GM18909 (cell line): ENCODE results near the gene SHROOM3.
"Not testable (repeated sequence)": the region's sequence is repeated elsewhere in the genome, so short reads cannot be mapped to it uniquely, and the experiment has no call there.

Source experiments
- ATAC-seq: cut with Tn5 transposase; IDR thresholded peaks from one replicate; pipeline ENCODE4 v1.9.1; 2021; ENCODE audit warnings: mild to moderate bottlenecking; ENCODE audit not compliant: unreplicated experiment, poor library complexity

Gene SHROOM3

DNA sequence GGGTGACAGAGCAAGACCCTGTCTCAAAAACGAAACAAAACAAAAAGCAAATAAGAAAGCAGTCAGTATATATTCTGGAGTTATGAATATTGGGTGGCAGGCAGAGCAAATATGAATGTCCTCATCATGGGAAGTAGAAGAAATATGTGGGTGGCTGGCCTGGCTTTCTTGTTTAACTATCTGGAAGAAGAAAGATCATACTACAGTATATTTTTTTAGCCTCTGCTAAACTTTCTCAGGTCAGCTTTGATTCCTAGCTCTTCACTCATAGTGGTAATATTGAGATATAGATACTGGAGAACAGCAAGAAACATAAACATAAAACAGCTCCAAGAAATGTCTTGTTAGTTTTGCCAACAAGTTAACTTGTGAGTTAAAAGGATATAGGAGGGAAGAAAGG lies 270.4 kb downstream of the SHROOM3 start:
- ATAC-seq = no peak

DNA sequence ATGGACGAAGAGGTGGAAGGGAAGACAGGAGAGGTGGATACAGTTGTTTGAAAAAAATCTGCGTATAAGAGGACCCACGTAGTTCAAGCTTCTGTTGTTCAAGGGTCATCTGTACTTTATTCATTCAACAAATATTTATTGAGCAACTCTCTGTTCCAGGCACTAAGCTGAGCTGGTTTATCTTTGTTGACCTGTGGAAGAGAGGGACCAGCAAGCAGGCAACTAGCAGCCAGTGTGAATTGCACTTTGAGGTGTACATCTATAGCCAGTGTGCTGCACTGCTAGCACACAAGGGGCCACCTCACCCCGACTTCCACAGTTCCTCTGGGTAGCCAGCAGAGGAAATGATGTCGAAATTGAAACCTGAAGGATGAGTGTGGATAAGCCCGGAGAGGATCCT lies 271.6 kb downstream of the SHROOM3 start:
- no peak for ATAC-seq

DNA sequence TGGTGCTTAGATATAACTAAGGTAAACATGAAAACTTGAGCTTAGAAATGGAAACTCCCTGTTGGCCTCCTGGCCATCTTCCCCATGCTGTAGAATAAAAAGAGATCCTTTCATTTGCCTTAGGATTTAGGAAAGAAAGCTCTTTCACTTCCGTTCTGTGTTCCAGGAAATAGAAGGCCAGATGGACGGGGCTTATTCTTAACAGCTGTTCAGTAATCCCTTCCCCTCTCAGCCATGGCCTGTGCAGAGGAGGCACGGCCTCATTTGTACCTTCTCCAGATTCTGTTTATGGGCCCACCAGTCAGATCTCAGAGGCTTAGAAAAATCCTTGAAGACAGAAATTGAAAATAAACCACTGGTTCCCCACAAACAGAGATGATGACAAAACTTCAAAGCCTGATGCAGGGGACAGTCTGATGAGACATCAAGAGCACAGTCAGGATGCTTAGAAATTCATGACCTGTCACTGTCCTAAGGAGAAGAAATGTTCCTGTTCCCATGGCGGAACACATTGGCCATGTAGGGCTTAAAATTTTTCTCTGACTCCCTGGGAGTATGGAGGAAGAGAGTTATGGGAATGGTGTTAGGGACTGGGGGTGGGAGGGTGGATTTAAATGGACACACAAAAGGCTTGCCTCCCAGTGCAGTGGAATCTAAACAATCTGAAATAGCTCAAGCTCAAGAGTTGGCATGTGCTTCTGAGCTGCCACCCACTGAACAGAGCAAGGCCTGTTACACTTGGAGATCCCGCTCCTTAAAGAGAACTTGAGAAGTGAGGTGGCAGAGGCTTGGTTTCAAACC lies 274.1 kb downstream of the SHROOM3 start:
- ATAC-seq = no peak

DNA sequence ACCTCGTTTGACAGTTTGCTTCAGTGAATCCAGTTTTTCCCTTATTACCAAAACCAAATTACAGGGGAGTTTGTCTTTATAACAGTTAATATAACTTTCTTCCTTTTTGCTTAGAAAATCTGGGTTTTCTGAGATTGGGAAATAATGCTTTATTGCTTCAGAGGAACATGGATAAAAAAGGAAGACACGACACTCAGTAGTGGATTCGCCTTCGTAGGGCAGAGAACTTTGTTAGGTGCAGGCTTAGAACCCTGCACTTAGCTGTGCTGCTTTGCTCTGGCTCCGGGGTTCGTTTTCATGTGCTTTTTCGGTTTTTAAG lies 274.7 kb downstream of the SHROOM3 start:
- ATAC-seq = no peak

GRCh38 chr4:76712564-76712963 lies 277.5 kb downstream of the SHROOM3 start:
- no peak for ATAC-seq

DNA sequence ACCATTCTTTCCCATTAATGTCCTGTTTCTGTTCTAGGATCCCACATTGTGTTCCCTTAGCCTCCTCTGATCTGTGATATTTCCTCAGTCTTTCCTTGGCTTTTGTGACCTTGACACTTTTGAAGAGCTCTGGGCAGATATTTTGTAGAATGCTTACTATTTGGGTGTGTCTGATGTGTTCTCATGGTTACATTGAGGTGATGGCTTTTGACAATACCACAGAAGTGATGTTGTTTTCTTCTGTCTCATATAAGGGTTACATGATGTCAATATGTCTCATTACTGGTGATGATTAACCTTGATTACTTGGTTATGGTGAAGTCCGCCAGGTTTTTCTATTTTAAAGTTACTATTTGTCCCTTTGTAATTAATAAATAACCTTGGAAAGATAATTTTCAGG lies 279.2 kb downstream of the SHROOM3 start:
- ATAC-seq = no peak

DNA sequence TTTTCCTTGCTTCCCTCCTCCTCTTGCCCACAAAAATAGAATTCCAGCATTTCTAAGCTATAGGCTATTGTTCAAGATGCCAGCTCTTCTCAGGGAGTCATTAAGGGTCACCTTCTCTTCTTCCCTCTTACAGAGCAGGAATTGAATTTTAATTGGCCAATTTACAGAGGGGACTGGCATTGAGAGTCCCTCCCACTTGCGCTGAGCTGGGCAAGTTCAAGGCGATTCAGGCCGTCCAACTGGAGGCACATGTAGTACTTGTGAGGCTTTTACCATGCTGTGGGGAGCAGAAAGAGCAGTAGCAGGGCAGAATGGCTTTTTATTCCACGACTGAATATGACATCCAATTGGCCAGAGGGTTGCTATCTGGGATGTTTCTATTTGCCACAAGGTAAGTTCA lies 281.0 kb downstream of the SHROOM3 start:
- no peak for ATAC-seq

GRCh38 chr4:76716658-76717057 lies 281.6 kb downstream of the SHROOM3 start:
- no peak for ATAC-seq

GRCh38 chr4:76717431-76717830 lies 282.4 kb downstream of the SHROOM3 start:
- ATAC-seq = no peak

GRCh38 chr4:76718021-76718420 lies 283.0 kb downstream of the SHROOM3 start:
- no peak for ATAC-seq

- ATAC-seq = no peak
Observed at GRCh38 chr4:76718831-76719230, 283.8 kb downstream of the SHROOM3 start.

DNA sequence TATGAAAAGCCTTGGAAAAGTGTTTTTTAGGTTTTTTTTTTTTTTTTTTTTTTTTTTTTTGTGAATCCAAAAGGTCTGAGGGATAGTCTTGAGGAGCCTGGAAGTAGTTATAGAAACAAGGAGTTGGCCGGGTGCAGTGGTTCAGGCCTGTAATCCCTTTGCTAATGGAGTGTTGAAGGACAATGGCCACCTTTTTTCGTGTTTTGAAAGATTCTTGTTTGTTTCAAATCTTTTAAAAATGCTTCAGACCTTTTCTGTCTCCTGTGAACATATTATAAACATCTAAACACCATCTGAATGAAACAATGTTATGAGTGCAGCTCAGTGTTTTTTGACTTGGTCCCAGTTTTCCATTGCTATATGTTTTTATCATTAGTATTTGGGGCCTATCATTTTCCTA lies 285.1 kb downstream of the SHROOM3 start:
- no peak for ATAC-seq

- not testable (repeated sequence) for ATAC-seq
Observed at GRCh38 chr4:76722146-76722545, 287.1 kb downstream of the SHROOM3 start.

GRCh38 chr4:76722838-76723237 lies 287.8 kb downstream of the SHROOM3 start:
- ATAC-seq = peak; percentile 21

DNA sequence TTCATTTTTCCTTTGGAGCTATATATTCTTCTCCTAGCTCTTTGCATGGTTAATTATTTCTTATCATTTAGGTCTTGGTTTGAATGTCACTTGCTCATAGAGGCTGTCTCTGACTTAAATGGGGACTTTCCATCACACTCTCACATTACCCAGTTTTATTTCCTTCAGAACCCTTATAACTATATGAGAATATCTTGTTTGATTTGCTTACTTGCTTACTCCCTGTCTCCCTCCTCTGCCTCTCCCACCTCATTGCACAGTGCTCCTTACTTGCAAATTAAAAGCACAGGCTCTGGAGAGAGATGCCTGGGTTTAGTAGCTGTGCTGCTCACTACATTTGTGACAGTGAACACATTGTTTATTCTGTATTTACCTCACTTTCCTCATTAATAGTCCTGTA lies 288.3 kb downstream of the SHROOM3 start:
- ATAC-seq = peak; percentile 69

GRCh38 chr4:76723924-76724323 lies 288.9 kb downstream of the SHROOM3 start:
- ATAC-seq = no peak

DNA sequence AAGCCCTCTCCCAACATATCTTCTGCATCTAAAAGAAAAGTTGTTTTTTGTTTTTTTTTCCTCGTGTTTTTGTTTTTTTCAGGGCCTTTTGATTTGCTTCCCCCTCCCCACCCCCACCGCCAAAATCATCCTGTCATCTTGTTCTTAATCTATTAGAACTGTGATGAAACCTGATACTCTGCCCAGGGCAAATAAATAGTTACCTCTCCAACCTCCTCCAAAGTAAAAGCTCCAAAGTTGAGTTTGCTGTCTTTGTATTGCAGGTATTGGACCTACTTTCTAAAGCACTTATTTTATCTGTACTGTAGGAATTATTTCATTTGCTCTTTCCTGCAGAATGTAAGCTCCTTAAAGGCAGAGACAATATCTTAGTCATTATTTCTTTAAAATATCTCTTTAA lies 290.0 kb downstream of the SHROOM3 start:
- no peak for ATAC-seq

DNA sequence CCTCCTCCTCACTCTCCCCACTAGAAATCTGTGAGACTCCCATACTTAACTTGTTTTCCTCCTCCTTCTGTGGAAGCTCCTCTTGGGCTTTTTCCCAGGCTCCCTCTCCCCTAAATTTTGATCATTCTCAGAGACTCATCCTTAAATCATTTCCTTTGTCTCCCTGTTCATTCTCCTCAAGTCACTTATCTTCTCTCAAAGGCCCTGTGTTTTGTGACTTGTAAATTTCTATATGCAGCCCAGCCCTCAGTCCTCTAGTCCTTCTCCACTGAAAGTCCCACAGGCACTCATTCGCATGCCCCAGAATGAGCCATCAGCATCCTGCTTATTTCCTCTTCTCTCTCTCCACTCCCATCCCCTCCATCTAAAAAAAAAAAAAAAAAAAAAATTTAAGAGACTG lies 291.1 kb downstream of the SHROOM3 start:
- ATAC-seq = no peak

- ATAC-seq = no peak
Observed at GRCh38 chr4:76726631-76727030, 291.6 kb downstream of the SHROOM3 start.

DNA sequence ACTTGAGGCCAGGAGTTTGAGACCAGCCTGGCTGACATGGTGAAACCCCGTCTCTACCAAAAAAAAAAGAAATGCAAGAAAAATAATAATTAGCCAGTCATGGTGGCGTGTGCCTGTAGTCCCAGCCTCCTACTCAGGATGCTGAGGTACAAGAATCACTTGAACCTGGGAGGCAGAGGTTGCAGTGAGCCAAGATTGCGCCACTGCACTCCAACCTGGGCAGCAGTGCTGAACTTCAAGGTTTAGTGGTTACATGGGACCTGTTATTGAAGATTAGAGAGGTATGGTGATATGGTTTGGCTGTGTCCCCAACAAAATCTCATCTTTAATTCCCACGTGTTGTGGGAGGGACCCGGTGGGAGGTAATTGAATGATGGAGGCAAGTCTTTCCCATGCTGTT lies 292.9 kb downstream of the SHROOM3 start:
- not testable (repeated sequence) for ATAC-seq

DNA sequence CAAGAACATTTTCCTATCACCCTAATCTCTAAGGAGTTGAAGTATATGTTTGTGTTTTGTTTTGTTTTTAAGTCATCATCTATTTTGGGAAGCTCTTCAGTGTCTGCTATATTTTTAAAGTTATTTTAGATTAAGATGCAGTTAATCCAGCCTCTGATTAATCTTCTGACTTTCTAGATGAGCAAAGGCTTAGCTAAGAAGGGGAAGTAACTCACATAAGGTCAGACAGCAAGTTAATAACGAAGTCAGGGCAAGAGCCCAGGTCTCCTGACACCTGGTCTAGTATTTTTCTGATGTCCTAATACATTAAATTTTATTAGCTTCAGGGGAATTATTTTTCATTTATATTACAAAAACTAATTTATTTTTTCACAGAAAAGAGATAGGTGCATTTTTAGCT lies 294.4 kb downstream of the SHROOM3 start:
- ATAC-seq = peak; percentile 67

DNA sequence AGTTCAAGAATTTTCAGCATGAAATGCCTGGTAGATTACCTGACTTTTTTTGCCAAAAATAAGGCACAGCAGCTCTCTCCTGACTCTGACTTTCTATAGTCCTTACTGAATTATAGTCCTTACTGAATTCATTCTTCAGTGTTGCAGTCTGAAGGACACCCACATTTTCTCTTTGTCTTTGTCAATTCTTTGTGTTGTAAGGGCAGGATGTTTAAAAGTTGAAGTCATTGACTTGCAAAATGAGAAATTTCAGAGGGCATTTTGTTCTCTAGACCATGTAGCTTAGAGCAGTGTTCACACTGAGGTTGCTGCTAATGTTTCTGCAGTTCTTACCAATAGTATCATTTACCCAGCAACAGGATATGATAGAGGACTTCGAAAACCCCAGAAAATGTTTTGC lies 295.0 kb downstream of the SHROOM3 start:
- ATAC-seq = no peak

DNA sequence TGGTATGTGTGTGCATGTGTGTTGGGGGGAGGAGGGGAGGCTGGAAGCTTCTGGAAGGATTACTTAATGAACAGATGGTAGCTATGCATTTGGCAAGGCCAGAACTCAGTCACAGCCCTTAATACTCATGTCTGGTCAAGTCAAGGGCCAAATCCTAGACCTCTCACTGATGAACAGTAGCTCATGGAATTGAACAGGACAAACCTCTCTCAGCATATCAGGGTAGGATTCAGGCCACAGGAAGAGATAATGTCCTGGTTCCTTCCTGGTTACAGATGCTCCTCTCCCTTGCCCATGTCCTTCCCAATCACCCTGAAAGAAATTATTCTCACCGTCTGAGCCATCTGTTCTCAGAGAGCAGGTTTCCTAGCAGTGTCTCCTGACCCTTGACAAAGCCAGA lies 297.2 kb downstream of the SHROOM3 start:
- ATAC-seq = no peak
